Keratinocyte (primary cell): ENCODE data around the gene CENPP. TPM values are rescaled to one million over a fixed set of nuclear protein-coding genes. Genes with fewer than 3 reads are reported as not detected.
A peak's percentile ranks its signal among the peaks of the same experiment; 100 is the strongest.

ENCODE experiments used
- DNase-seq: peaks from one replicate; pipeline ENCODE4 v3.0.0-alpha.2; 2011; ENCODE audit warnings: low read depth, missing footprints, low spot score
- FAIRE-seq: peaks from 2 replicates; lab custom pipeline; 2011; peaks lifted over from hg19 to GRCh38; lab: Jason Lieb, UNC
- H2AFZ ChIP-seq: 2 replicates; pipeline ENCODE4 v1.6.0; 2012; ENCODE audit warnings: low read length, control low read depth, inconsistent platforms; ENCODE audit not compliant: control insufficient read depth
- H3K27ac ChIP-seq: 2 replicates; pipeline ENCODE4 v1.5.1; 2011; ENCODE audit warnings: low read length; ENCODE audit not compliant: control insufficient read depth, insufficient read depth
- H3K27me3 ChIP-seq: 3 replicates; pipeline ENCODE4 v1.6.0; 2011; ENCODE audit warnings: low read length; ENCODE audit not compliant: control insufficient read depth, insufficient read depth; ENCODE audit errors: extremely low read depth
- H3K36me3 ChIP-seq, 2 experiments: 2 replicates in 1 of 2; 3 replicates in 1 of 2; pipeline ENCODE4 v1.5.1; 2011; ENCODE audit warnings: low read length in 2 of 2, mild to moderate bottlenecking in 1 of 2; ENCODE audit not compliant: control insufficient read depth in 2 of 2, insufficient read depth in 2 of 2; ENCODE audit errors: extremely low read depth in 1 of 2
- H3K4me1 ChIP-seq: 3 replicates; pipeline ENCODE4 v1.5.1; 2011; ENCODE audit warnings: low read length; ENCODE audit not compliant: control insufficient read depth, insufficient read depth; ENCODE audit errors: extremely low read depth
- H3K4me2 ChIP-seq: 3 replicates; pipeline ENCODE4 v1.6.0; 2011; ENCODE audit warnings: low read depth, low read length; ENCODE audit not compliant: control insufficient read depth, insufficient read depth; ENCODE audit errors: extremely low read depth
- H3K4me3 ChIP-seq, 3 experiments: fragments of 200-600 bp in 1 of 3; sonication (generic) in 1 of 3; 2 replicates in 2 of 3; 3 replicates in 1 of 3; pipeline ENCODE4 v1.5.1; 2011 to 2016; ENCODE audit warnings: low read length in 3 of 3, mild to moderate bottlenecking in 3 of 3, control low read depth in 2 of 3, inconsistent platforms in 1 of 3, low read depth in 1 of 3, mixed read lengths in 1 of 3, mixed run types in 1 of 3, moderate library complexity in 1 of 3; ENCODE audit not compliant: control insufficient read depth in 2 of 3, insufficient read depth in 2 of 3; ENCODE audit errors: extremely low read depth in 1 of 3
- H3K79me2 ChIP-seq: 2 replicates; pipeline ENCODE4 v1.6.0; 2012; ENCODE audit warnings: low read length; ENCODE audit not compliant: control insufficient read depth, insufficient read depth
- H3K9ac ChIP-seq: 3 replicates; pipeline ENCODE4 v1.6.0; 2011; ENCODE audit warnings: low read length; ENCODE audit not compliant: control insufficient read depth, insufficient read depth; ENCODE audit errors: extremely low read depth
- H3K9me1 ChIP-seq: 3 replicates; pipeline ENCODE4 v1.6.0; 2011; ENCODE audit warnings: low read length; ENCODE audit not compliant: control insufficient read depth, insufficient read depth; ENCODE audit errors: extremely low read depth
- H3K9me3 ChIP-seq: 2 replicates; pipeline ENCODE4 v1.5.1; 2012; ENCODE audit warnings: low read depth, low read length; ENCODE audit not compliant: control insufficient read depth
- H4K20me1 ChIP-seq: 3 replicates; pipeline ENCODE4 v1.6.0; 2011; ENCODE audit warnings: low read length; ENCODE audit not compliant: control insufficient read depth, insufficient read depth; ENCODE audit errors: extremely low read depth
- CTCF ChIP-seq, 3 experiments: IDR thresholded peaks in 1 of 3; conservative IDR thresholded peaks in 1 of 3; optimal IDR thresholded peaks in 1 of 3; 2 replicates in 2 of 3; 3 replicates in 1 of 3; pipeline versions ENCODE3 to v1.5.1; 2011; ENCODE audit warnings: low read length in 3 of 3, mild to moderate bottlenecking in 3 of 3, moderate library complexity in 2 of 3, control low read depth in 1 of 3, inconsistent platforms in 1 of 3; ENCODE audit not compliant: insufficient read depth in 2 of 3; ENCODE audit errors: extremely low read depth in 1 of 3
- EZH2 ChIP-seq: IDR thresholded peaks from one replicate; pipeline ENCODE4 v1.6.1; 2012; ENCODE audit warnings: inconsistent platforms, mild to moderate bottlenecking, low read length, moderate library complexity
- dilution Hi-C: fragments of 300-500 bp; cut with MboI; formaldehyde crosslinking; loops from one replicate; pipeline ENCODE4 v1.7.0; 2020; ENCODE audit warnings: low sequenced_read_pairs; ENCODE audit not compliant: extremely low pct_ligation_motif_present
- polyA plus RNA-seq, 5 experiments: library from polyadenylated mRNA; depleted of rRNA in 3 of 5; stranded (reverse) in 3 of 5; stranded (forward) in 1 of 5; unstranded in 1 of 5; fragments of >200 nt; gene quantifications; 1 replicate in 1 of 5; 2 replicates in 3 of 5; 3 replicates in 1 of 5; pipeline versions ENCODE4 v1.2.1 to v1.2.3, GENCODE V29; 2011 to 2012; ENCODE audit warnings: missing spikeins in 2 of 5, low read depth in 1 of 5, low replicate concordance in 1 of 5

Gene CENPP
- polyA plus RNA-seq, 1 donor (not counting 4 experiments of a cell fraction or from before 2014, with no cell fraction given): 6.7 TPM

- H3K9me1 ChIP-seq: no peaks in the 10 kb centered on the region
- DNase-seq (no peak), FAIRE-seq (no peak)
- H3K4me2 ChIP-seq: no peak overlapping the region
- dilution Hi-C loops: no loop called here
- no peaks in the 10 kb centered on the region for H3K36me3 ChIP-seq
- no peaks in the 10 kb centered on the region for H4K20me1 ChIP-seq
- TF ChIP-seq CTCF (optimal IDR thresholded peaks at IDR 0.05 in 1 of 3, IDR thresholded peaks at IDR 0.05 in 1 of 3, conservative IDR thresholded peaks at IDR 0.05 in 1 of 3; ENCODE audit: extremely low read depth in 1 of 3, insufficient read depth in 2 of 3, low read length in 3 of 3): no peak
- TF ChIP-seq EZH2: no peak
- H3K27ac ChIP-seq: no peak overlapping the region
- peaks cover 36% of the 10 kb centered on the region for H3K4me1 ChIP-seq
- no peak overlapping the region for H3K9ac ChIP-seq
- no peak overlapping the region for H2AFZ ChIP-seq
- no peaks in the 10 kb centered on the region for H3K27me3 ChIP-seq
- no peaks in the 10 kb centered on the region for H3K79me2 ChIP-seq
- no peak overlapping the region for H3K4me3 ChIP-seq
- no peaks in the 10 kb centered on the region for H3K9me3 ChIP-seq
Measured at GRCh38 chr9:92479346-92479745, 153.6 kb downstream of the CENPP start.

GRCh38 chr9:92480291-92480771, 154.6 kb downstream of the CENPP start:
- H3K9ac ChIP-seq: peak overlapping the region; percentile 35
- H3K9me1 ChIP-seq: no peaks in the 10 kb centered on the region
- dilution Hi-C loops: no loop called here
- peak overlapping the region; percentile 90 for H3K27ac ChIP-seq
- no peaks in the 10 kb centered on the region for H3K27me3 ChIP-seq
- DNase-seq: no peak
- H4K20me1 ChIP-seq: no peaks in the 10 kb centered on the region
- no peak overlapping the region for H3K4me3 ChIP-seq
- TF ChIP-seq CTCF (optimal IDR thresholded peaks at IDR 0.05 in 1 of 3, IDR thresholded peaks at IDR 0.05 in 1 of 3, conservative IDR thresholded peaks at IDR 0.05 in 1 of 3; ENCODE audit: extremely low read depth in 1 of 3, insufficient read depth in 2 of 3, low read length in 3 of 3): no peak
- TF ChIP-seq EZH2: no peak
- no peaks in the 10 kb centered on the region for H3K36me3 ChIP-seq
- peaks cover 36% of the 10 kb centered on the region for H3K4me1 ChIP-seq
- H3K9me3 ChIP-seq: no peaks in the 10 kb centered on the region
- no peak for FAIRE-seq
- H3K4me2 ChIP-seq: peak overlapping the region; percentile 67
- H3K79me2 ChIP-seq: no peaks in the 10 kb centered on the region
- peak overlapping the region; percentile 83 for H2AFZ ChIP-seq
